GM19468 (cell line): ENCODE data around the gene SMPD4.
"Not testable (repeated sequence)": the region's sequence is repeated elsewhere in the genome, so short reads cannot be mapped to it uniquely, and the experiment has no call there.

Experiments used
- ATAC-seq: cut with Tn5 transposase; IDR thresholded peaks from one replicate; pipeline ENCODE4 v1.9.1; 2021; ENCODE audit warnings: mild to moderate bottlenecking, moderate library complexity, moderate number of reproducible peaks; ENCODE audit not compliant: unreplicated experiment; ENCODE audit errors: extremely low read depth

The SMPD4 gene

DNA sequence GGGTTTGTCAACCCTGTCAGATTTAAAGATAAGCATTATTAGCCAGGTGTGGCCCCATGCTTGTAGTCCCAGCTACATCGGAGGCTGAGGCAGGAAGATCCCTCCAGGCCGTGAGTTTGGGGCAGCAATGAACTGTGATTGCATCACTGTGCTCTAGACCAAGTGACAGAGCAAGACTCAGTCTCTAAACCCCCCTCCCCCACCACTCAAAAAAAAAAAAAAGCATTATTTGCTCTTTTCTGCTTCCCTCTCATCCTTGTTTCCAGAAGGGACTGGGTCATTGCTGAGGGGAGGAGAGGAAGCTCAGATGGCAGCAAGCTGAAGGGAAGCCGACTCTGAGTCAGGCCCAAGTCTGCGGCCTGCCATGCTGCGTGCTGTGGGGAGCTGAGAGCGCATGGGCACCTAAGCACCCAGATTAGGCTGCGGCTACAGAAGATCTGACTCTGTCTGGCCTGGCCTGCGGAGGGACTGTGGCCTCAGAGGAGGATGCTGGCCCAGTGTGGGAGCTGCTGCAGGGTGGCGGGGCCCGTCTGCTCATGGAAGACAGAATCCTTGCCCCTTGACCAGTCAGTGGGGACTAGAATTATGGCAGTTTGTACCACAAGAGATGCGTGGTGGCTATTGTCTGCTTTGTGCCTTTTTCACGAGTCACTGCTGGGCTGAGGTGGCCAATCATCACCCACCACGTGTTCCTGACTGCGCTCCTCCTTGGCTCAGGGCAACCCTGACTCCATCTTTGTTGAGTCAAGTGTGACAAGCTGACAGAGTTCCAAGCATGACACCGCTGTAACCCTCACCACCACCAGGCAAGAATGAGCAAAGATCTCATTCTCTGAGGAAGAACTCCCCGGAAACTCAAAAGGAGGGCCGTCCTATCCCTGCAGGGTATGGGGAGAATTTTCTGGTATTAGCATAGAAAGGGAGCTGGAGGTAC, 6.7 kb upstream of the SMPD4 start:
- not testable (repeated sequence) for ATAC-seq

DNA sequence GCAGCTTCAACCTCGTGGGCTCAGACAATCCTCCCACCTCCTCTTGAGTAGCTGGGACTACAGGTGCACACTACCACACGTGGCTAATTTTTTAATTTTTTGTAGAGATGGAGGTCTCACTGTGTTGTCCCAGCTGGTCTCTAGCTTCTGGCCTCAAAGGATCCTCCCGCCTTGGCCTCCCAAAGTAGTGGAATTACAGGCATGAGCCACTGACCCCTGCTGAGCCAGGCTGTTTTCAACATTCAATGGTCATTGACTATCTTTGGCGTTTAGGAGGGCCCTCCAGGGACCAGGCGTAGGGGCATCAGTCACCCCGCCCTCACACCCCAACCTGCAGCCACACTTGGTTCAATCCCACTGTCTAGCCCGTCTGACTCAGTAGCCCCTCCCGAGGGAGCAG, 5.9 kb upstream of the SMPD4 start:
- no peak for ATAC-seq

DNA sequence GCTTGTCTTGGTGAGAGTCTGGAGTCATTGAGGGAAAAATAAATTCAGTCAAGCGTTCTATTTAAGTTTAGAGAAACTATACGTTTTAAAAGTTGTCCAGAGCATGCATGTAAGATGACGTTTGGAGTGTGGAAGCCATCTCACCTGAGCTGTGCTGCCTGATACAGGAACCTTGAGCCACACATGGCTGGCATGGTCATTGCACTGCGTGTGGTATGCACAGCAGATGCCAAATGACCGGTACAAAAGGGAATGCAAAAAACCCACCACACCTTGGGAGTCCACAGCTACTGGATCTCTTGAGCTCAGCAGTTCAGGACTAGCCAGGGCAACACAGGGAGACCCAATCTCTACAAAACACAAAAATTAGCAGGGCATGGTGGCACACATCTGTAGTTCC, 5.0 kb upstream of the SMPD4 start:
- no peak for ATAC-seq

DNA sequence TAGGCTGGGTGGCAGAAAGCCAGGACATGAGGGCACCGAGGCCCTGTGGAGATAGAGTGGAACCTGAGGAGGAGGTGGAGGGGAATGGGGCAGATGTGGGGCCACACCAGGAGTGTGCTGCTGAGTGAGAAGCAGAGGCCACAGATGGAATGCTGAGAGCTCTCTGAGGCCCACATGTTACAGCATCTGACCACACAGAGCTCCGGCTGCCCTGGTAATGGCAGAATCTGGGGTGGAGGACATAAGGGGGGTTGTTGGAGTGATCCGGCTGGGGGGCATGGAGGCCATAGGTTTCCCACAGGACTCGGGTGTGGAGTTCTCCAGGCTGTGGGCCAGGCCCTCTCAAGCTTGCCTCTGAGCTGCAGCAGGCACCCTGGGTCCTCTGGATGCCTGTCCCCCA, 4.5 kb upstream of the SMPD4 start:
- no peak for ATAC-seq

DNA sequence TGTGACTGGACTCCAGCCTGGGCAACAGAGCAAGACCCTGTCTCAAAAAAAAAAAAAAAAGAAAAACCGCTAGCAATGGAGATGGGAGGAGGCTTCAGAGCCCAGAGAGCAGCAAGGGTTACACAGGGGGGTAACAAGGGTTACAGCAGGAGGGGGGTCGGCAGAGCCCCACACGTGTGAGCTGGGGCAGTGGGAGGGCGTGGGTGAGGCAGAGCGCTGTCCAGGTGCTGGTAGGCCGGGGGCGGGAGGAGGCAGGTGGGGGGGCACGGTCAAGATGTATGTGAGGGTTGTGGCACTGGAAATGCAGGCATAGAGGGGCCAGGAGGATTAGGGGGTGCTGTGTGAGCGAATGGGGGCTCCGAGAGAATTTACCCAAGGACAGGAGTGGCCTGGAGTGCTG, 4.0 kb upstream of the SMPD4 start:
- ATAC-seq: no peak

DNA sequence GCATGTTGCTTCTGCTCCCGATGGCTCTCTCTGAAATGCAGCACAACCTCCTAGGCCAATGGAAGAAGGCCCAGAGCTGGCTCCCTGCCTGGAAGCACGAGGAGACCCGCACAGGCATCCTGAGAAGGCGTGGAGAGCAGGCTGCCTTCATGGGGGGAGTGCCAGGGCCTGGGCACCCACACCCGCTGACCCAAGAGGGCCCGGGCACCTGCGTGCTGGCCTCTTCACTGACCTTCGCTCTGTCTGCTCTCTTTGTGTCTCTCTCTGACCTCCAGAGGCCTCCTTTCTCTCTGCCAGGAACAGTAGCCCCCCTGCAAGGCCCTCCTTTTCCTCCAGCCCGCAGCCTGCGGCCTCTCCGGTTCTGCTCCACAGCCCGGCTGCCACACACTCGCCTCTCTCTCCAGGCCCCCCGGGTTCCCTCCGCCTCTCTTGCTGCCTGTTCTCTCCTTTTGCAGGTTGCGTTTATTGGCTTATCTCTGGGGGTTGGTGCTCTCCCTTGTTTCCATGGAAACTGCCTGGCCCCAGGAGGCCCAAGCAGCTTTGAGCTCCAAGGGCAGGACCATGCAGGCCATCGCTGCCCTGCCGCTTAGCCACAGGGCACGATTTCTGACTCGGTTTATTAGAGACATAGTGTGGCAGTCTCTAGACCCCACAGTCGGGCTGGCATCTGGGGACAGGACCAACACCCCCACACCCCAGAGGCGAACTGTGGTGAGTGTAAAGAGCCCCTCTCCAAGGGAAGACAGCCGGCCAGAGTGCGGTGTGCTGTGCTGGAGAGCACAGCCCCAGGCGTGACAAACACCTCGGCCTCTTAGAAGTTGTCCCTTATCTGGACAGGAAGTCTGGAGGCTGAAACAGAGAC, 2.3 kb upstream of the SMPD4 start:
- no peak for ATAC-seq

DNA sequence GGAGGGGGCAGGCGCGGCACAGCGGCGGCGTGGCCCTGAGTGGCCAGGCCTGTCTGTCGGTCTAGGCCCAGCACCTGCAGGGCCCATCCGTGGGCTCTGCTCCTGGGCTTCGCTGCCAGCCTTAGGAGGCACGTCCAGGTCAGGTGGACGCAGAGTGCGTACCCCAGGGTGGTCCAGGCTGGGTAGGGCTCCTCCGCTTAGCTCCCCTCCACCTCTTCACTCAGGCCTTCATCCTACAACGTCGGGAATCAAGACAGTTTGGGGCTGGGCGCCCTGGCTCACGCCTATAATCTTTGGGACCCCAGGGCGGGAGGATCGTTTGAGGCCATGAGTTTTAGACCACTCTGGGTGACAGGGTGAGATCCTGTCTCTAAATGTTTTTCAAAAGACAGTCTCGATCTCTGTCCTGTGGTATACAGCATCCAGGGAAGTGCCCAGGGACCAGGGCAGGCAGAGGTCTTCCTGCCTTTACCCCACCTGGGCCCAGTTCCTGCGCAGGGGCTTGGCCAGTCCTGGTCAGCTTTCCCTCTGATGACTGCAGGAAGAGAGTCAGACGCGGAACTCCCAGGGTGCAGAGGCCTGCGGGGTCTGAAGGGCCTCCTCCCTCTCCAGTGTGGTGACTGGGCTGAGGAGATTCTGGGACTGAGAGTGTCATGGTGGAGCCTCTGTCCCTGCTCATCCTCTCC, 1.6 kb upstream of the SMPD4 start:
- ATAC-seq: not testable (repeated sequence)

DNA sequence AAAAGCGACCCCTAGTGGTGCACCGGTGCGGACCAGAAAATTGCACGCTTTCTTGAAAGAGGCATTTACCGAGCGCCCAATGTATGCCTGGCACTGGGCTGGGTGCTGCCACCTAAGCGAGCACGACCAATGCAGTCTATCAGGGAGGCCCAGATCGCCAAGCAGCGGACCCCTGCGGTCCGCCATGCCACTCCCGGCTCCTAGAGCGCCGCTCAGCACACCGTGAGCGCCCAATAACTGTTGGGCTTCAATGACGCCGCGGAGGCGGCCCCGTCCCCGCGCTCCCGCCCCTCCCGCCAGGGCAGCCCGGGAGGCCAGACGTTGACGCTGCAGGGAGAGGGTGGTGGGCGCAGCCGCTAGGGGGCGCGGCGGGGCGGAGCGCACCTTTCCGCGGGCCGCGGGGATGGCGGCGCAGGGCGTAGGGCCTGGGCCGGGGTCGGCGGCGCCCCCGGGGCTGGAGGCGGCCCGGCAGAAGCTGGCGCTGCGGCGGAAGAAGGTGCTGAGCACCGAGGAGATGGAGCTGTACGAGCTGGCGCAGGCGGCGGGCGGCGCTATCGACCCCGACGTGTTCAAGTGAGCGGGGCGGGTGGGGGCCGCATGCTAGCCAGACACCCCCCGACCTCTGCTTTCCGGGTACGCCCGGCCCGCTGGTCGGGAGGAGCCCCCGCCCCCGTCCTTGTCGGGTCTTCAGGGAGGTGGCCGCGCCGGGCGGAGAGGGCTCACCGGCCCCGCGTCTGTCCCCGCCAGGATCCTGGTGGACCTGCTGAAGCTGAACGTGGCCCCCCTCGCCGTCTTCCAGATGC, 679 bp upstream of the SMPD4 start, which contains the start of gene MZT2B:
Gene MZT2B, plus strand, starts transcription at position 383 of the 803 bp plus-strand sequence. Its CDS starts 21 bp downstream, at position 404.
- ATAC-seq: peak; percentile 90

DNA sequence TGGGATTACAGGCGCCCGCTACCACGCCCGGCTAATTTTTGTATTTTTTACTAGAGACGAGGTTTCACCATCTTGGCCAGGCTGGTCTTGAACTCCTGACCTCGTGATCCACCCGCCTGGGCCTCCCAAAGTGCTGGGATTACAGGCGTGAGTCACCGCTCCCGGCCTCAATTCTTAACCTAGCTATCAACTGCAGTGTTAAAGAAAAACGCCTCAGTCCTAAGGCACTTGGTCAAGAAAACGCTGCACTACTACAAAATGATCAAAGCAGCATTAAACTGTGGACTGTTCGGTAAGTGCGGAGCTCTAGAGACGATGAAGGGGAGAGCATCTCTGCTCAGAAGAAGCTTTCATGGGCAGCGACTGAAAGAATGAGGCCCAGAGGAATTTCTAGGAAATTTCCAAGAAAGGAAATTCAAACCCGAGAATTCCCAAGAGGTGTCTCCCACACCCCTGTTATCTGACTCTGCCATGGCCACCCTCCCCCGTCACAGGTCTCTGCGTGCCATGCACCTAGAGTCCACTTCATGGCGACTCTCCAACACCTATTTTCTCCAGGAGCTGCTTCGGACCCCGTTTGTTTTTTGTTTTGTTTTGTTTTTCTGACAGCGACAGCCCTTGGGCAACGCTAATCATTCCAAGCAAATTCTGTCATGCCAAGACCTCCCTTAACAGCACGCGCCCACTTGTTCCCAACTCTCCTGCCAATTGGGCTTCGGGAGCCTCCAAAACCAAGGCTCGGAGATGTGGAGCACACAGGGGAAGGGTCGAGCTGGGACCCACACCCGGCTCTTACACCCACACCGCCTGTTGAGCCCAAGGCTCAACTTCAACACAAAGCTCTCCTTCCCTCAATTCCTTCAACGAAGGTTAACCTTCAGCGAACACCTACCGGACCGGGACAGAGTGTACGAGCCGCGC, 738 bp downstream of the SMPD4 start:
- ATAC-seq: not testable (repeated sequence)

DNA sequence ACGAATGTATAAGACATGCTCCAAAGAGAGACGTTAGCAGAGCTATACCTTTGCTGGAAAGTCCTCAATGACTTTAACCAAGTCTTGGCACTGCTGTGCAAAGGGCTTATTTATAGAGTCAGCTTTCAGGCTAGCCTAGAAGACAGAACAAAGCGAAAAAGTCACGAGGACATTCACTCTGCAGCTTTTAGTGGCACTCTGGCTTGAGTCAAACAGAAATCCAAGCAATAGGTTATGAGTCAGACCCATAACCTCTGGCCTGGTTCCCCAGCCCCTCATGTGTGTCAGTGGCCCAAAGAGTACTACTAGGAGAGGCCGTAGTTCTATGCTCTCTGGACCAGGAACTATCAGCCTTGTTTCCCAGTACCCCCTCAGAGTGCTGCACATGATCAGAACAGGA, 6.5 kb downstream of the SMPD4 start:
- not testable (repeated sequence) for ATAC-seq

DNA sequence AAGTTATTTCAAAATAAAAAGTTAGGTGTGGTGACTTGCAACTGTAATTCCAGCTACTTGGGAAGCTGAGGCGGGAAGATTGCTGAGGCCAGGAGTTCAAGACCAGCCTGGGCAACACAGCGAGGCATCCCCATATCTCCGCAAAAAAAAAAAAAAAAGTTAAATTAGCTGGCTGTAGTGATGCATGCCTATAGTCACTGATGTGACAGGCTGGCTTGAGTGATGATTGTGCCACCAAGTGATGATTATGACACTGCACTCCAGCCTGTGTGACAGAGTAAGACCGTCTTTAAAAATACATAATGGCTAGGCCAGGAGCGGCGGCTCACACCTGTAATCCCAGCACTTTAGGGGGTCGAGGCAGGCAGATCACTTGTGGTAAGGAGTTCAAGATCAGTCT, 11.5 kb downstream of the SMPD4 start:
- ATAC-seq: no peak

DNA sequence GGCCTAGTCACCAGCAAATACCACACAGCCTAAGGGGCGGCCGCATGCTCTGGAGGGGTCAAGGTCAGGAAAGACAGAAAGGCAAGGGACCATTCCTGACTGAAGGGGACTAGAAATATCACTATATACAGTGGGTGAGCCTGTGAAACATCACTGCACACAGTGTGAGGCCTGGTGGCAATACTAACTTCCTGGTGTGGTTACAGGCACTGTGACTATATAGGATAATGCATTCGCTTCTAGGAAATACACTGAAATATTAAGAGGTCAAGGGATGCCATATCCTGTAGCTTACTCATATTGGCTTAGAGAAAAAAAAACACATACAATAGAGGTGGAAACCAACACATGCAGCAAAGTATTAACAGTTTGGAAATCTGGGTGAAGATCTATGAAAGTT, 12.2 kb downstream of the SMPD4 start:
- not testable (repeated sequence) for ATAC-seq

DNA sequence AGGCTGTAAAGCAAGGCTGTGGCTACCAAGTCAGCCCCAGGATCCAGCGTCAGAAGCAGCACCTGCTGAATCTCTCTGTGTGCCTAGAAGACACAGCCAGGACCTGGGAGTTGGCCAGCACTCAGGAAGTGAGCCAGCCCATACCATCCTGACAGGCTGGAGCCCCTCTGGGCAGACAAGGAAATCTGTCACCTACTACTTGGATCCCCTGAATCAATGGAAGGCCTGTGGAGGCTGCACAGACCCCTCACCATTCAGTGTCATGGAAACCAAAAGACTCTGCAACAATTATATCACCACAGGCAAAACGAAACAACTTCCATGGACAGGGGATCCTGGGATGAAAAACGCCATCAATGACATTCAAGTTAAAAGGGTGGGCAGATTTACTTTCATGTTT, 14.8 kb downstream of the SMPD4 start:
- not testable (repeated sequence) for ATAC-seq

DNA sequence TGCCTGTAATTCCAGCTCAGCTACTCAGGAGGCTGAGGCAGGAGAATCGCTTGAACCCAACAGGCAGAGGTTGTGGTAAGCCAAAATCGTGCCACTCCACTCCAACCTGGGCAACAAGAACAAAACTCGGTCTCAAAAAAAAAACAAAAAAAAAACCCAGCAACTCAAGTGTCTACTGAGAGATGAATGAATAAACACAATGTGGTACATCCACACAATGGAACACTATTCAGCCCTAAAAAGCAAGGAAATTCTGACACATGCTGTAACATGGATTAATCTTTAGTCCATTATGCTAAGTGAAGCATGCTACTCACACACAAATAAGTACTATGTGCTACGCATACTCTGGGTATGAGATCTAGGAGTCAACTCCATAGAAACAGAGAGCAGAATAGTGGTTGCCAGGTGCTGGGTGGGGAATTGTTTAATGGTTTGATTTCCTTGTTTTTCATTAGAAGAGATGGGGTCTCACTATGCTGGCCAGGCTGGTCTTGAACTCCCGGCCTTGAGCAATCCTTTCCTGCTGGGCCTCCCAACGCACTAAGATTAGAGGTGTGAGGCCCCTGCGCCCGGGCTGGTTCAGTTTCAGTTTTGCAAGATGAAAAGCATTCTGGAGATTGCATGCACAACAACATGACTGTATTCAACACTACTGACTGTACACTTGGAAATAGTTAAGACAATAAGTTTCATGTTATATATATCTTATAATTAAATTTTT, 15.9 kb downstream of the SMPD4 start:
- ATAC-seq: no peak

DNA sequence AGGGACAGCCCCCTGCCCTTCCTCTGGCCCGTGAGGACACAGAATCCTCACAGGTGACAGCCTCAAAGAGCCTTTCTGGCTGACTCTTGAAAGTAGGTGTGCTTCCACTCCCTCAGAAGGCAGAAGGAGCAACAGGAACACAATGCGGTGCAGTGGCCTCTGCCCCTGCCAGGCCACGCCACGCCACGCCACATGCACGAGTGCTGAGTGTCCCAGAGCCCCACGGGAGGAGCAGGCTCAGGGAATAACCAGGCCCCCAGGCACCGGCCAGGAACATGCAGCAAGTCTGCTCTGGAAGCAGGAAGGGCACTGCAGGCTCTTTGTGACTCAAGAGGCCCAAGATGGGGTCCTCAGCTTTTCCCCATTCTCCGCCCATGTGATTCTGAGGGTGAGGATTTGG, 18.4 kb downstream of the SMPD4 start:
- ATAC-seq: no peak

DNA sequence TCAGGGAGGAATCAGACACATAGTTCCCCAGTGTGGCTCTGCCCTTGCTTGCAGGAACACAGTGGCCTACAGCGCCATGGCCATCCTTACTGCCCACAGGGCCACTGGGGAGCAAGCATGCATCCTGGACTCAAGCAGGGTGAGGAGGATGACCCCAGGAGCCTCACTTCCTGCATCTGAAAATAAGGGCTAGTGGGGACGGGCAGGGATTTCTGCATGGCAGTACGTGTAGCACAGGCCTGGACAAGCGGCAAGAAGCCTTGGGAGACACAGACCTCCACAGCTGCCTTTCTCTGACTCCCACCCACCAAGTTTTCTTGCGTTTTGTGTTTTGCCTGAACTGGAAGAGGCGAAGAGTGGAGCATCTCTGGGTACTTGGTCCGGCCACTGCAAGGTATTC, 18.9 kb downstream of the SMPD4 start:
- ATAC-seq: not testable (repeated sequence)

DNA sequence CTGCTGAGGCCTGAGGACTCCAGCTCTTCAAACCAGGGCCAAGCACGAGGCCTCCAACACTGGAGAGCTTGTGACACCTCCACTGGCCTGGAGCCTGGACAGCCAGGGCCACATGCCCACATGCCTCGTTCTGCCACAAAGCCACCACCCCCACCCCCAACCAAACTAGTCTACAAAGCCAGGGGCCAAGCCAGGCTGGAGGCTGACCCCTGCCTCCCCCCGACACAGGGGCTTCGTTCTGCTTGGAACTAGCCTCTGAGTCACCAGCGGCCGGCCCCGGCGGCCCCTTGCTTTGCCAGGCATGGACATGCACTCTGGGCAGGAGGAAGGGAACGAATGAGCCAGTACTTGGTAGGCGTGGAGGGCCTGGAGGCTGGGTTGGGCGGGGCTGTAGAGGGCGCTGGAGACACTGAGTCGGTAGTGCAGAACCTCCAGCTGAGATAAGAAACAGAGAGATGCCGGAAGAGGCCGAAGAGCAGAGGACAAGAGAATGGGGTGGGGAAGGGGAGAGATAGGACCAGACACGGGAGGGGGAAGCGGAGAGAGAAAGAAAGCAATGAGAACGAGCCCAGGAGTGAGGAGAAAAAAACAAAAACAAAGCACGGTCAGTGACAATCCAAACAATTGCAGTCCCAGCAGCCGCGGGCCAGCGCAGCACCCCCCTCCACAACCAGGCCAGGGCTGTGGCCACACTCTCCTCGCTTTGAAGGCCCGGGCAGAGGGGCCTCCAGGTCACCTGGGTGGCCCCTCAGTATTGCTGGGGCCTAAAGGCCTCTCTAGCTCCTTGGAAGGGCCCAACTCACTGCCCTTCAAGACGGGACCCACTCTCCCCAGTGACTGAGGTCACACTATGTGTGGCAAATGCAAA, 20.3 kb downstream of the SMPD4 start:
- ATAC-seq: not testable (repeated sequence)
